H1 (cell line): ENCODE measurements around the gene XK. TPM values are rescaled to one million over a fixed set of nuclear protein-coding genes. Genes with fewer than 3 reads are reported as not detected.

Experiments used
- CTCF ChIA-PET: fragments of 300-600 bp; sonication (Branson Sonifier 250); formaldehyde crosslinking; loops from one replicate; lab custom pipeline; 2021; ENCODE audit not compliant: partially characterized antibody; lab: Charles Lee
- POLR2A ChIA-PET: fragments of 300-600 bp; sonication (Branson Sonifier 250); formaldehyde crosslinking; loops from one replicate; lab custom pipeline; 2021; ENCODE audit warnings: inconsistent platforms; ENCODE audit not compliant: partially characterized antibody; lab: Charles Lee
- DNase-seq, 2 experiments: peaks; one replicate each; pipeline versions ENCODE4 v3.0.0 to v3.0.0-alpha.2; 2010 to 2022; ENCODE audit warnings: low spot score in 2 of 2, low read depth in 1 of 2, mixed read lengths in 1 of 2
- FAIRE-seq: peaks from 2 replicates; lab custom pipeline; 2011; peaks lifted over from hg19 to GRCh38; lab: Jason Lieb, UNC
- H2AFZ ChIP-seq: 2 replicates; pipeline ENCODE4 v1.8.1; 2012; ENCODE audit warnings: low read length, inconsistent platforms
- H2AK5ac ChIP-seq: 2 replicates; pipeline ENCODE4 v1.6.1; 2013; ENCODE audit warnings: low read depth, low read length
- H2BK120ac ChIP-seq: replicated peaks from 2 replicates; pipeline ENCODE3; 2013; ENCODE audit warnings: low read depth, low read length, inconsistent platforms
- H2BK12ac ChIP-seq: 2 replicates; pipeline ENCODE4 v1.6.1; 2013; ENCODE audit warnings: low read depth, low read length
- H2BK15ac ChIP-seq: 2 replicates; pipeline ENCODE4 v1.6.1; 2013; ENCODE audit warnings: low read length
- H2BK20ac ChIP-seq: 2 replicates; pipeline ENCODE4 v1.6.1; 2013; ENCODE audit warnings: low read length
- H2BK5ac ChIP-seq: 2 replicates; pipeline ENCODE4 v1.6.1; 2013; ENCODE audit warnings: low read depth, low read length
- H3K14ac ChIP-seq: 2 replicates; pipeline ENCODE4 v1.6.1; 2013; ENCODE audit warnings: inconsistent platforms; ENCODE audit not compliant: insufficient read length
- H3K18ac ChIP-seq: 2 replicates; pipeline ENCODE4 v1.6.1; 2013; ENCODE audit warnings: low read length; ENCODE audit errors: extremely low read depth
- H3K23ac ChIP-seq: 2 replicates; pipeline ENCODE4 v1.6.1; 2013; ENCODE audit warnings: inconsistent platforms; ENCODE audit not compliant: insufficient read length
- H3K23me2 ChIP-seq: 2 replicates; pipeline ENCODE4 v1.6.1; 2013; ENCODE audit warnings: low read depth, low read length
- H3K27ac ChIP-seq: 2 replicates; pipeline ENCODE4 v1.6.1; 2011; ENCODE audit warnings: low read depth, low read length, inconsistent platforms
- H3K27me3 ChIP-seq, 4 experiments: replicated peaks in 1 of 4; 1 replicate in 1 of 4; 2 replicates in 3 of 4; pipeline versions ENCODE4 v1.6.1 to v1.8.1; 2011 to 2013; ENCODE audit warnings: low read length in 3 of 4, mild to moderate bottlenecking in 3 of 4, inconsistent platforms in 2 of 4, mixed read lengths in 2 of 4, moderate library complexity in 1 of 4; ENCODE audit not compliant: control insufficient read depth in 3 of 4, insufficient read depth in 3 of 4; ENCODE audit errors: extremely low read depth in 1 of 4
- H3K36me3 ChIP-seq, 4 experiments: 2 replicates each; pipeline versions ENCODE4 v1.6.1 to v1.8.1; 2011 to 2013; ENCODE audit warnings: mild to moderate bottlenecking in 4 of 4, low read length in 3 of 4, moderate library complexity in 2 of 4, control low read depth in 1 of 4, inconsistent platforms in 1 of 4; ENCODE audit not compliant: insufficient read depth in 4 of 4, control insufficient read depth in 2 of 4
- H3K4ac ChIP-seq: replicated peaks from 2 replicates; pipeline ENCODE3; 2013; ENCODE audit warnings: low read length, low read depth, mixed read lengths, inconsistent platforms; ENCODE audit not compliant: insufficient read length
- H3K4me1 ChIP-seq, 4 experiments: replicated peaks in 1 of 4; 1 replicate in 1 of 4; 2 replicates in 3 of 4; pipeline versions ENCODE4 v1.6.1 to v1.8.1; 2011 to 2013; ENCODE audit warnings: low read length in 3 of 4, inconsistent platforms in 2 of 4, mixed read lengths in 1 of 4; ENCODE audit not compliant: insufficient read depth in 4 of 4, control insufficient read depth in 3 of 4
- H3K4me2 ChIP-seq, 2 experiments: 2 replicates each; pipeline versions ENCODE4 v1.6.1 to v1.8.1; 2011 to 2013; ENCODE audit warnings: low read depth in 2 of 2, low read length in 2 of 2, control low read depth in 1 of 2, inconsistent platforms in 1 of 2, mild to moderate bottlenecking in 1 of 2; ENCODE audit not compliant: insufficient read depth in 1 of 2
- H3K4me3 ChIP-seq, 4 experiments: fragments of 200-600, 300-600 bp in 1 of 4; sonication (generic), shearing (Covaris generic), sonication (Bioruptor Twin) in 1 of 4; 2 replicates each; pipeline versions ENCODE4 v1.5.1 to v1.8.1; 2011 to 2016; ENCODE audit warnings: low read length in 4 of 4, low read depth in 3 of 4, control low read depth in 2 of 4, inconsistent platforms in 2 of 4, mild to moderate bottlenecking in 2 of 4, mixed read lengths in 1 of 4, moderate library complexity in 1 of 4; ENCODE audit not compliant: insufficient read depth in 2 of 4; ENCODE audit errors: extremely low read depth in 1 of 4
- H3K56ac ChIP-seq: replicated peaks from 2 replicates; pipeline ENCODE3; 2013; ENCODE audit warnings: low read depth, mild to moderate bottlenecking, mixed read lengths, low read length, inconsistent platforms; ENCODE audit not compliant: insufficient read length
- H3K79me1 ChIP-seq: 2 replicates; pipeline ENCODE4 v1.6.1; 2013; ENCODE audit warnings: low read depth, low read length, control low read depth
- H3K79me2 ChIP-seq, 2 experiments: 2 replicates each; pipeline versions ENCODE4 v1.6.1 to v1.8.1; 2012 to 2013; ENCODE audit warnings: low read length in 2 of 2, mild to moderate bottlenecking in 2 of 2, inconsistent platforms in 1 of 2; ENCODE audit not compliant: insufficient read depth in 2 of 2, control insufficient read depth in 1 of 2
- H3K9ac ChIP-seq, 4 experiments: replicated peaks in 1 of 4; 1 replicate in 1 of 4; 2 replicates in 3 of 4; pipeline versions ENCODE4 v1.6.1 to v1.8.1; 2011 to 2013; ENCODE audit warnings: low read depth in 3 of 4, low read length in 3 of 4, control low read depth in 2 of 4, mild to moderate bottlenecking in 2 of 4, moderate library complexity in 2 of 4, inconsistent platforms in 1 of 4; ENCODE audit errors: extremely low read depth in 1 of 4
- H3K9me3 ChIP-seq, 2 experiments: 2 replicates each; pipeline versions ENCODE4 v1.6.1 to v1.8.1; 2012 to 2013; ENCODE audit warnings: mild to moderate bottlenecking in 2 of 2, moderate library complexity in 2 of 2, control low read depth in 1 of 2, inconsistent platforms in 1 of 2, low read depth in 1 of 2, low read length in 1 of 2, mixed read lengths in 1 of 2; ENCODE audit not compliant: insufficient read depth in 2 of 2
- H4K20me1 ChIP-seq, 2 experiments: replicated peaks in 1 of 2; 2 replicates each; pipeline versions ENCODE3 to v1.8.1; 2011 to 2013; ENCODE audit warnings: inconsistent platforms in 2 of 2, low read length in 2 of 2, mild to moderate bottlenecking in 1 of 2; ENCODE audit not compliant: insufficient read depth in 2 of 2, control insufficient read depth in 1 of 2
- H4K5ac ChIP-seq: 2 replicates; pipeline ENCODE4 v1.6.1; 2013; ENCODE audit warnings: low read length, low read depth, mixed read lengths, inconsistent platforms; ENCODE audit not compliant: insufficient read length
- H4K8ac ChIP-seq: 2 replicates; pipeline ENCODE4 v1.8.0; 2013; ENCODE audit warnings: mild to moderate bottlenecking, moderate library complexity, low read length, inconsistent platforms; ENCODE audit not compliant: insufficient read depth; ENCODE audit errors: extremely low read depth
- H4K91ac ChIP-seq: replicated peaks from 2 replicates; pipeline ENCODE3; 2013; ENCODE audit warnings: low read length, mixed read lengths, inconsistent platforms; ENCODE audit not compliant: insufficient read length
- BACH1 ChIP-seq: IDR thresholded peaks from 2 replicates; pipeline ENCODE4 v1.6.1; 2012; ENCODE audit warnings: low read length, improper control_type of control experiment
- CBX8 ChIP-seq: fragments of 300-800, 300-1000 bp; sonication (generic); IDR thresholded peaks from 2 replicates; pipeline ENCODE4 v1.7.1; 2016; ENCODE audit warnings: low read depth, low read length, borderline replicate concordance
- KDM1A ChIP-seq: fragments of 200-600, 300-600 bp; sonication (generic); IDR thresholded peaks from 2 replicates; pipeline ENCODE4 v1.7.1; 2016; ENCODE audit warnings: mild to moderate bottlenecking, low read length, borderline replicate concordance
- POLR2A ChIP-seq, 2 experiments: IDR thresholded peaks; 1 replicate in 1 of 2; 2 replicates in 1 of 2; pipeline ENCODE4 v1.6.1; 2011; ENCODE audit warnings: low read depth in 2 of 2, low read length in 2 of 2, mild to moderate bottlenecking in 2 of 2; ENCODE audit errors: control extremely low read depth in 1 of 2
- RXRA ChIP-seq: IDR thresholded peaks from 2 replicates; pipeline ENCODE4 v1.6.1; 2011; ENCODE audit warnings: low read depth, mild to moderate bottlenecking, low read length, moderate library complexity; ENCODE audit not compliant: insufficient read depth
- SRF ChIP-seq: IDR thresholded peaks from 2 replicates; pipeline ENCODE4 v1.6.1; 2011; ENCODE audit warnings: mild to moderate bottlenecking, low read depth, low read length, moderate library complexity
- USF2 ChIP-seq: IDR thresholded peaks from 2 replicates; pipeline ENCODE4 v1.6.1; 2011; ENCODE audit warnings: low read length, improper control_type of control experiment
- WGBS, 2 experiments: shearing (Covaris generic) in 1 of 2; methylation state at CpG; one replicate each; pipeline versions ENCODE4 v1.1.6 to v1.1.7; 2013 to 2015; ENCODE audit warnings: low lambda C conversion rate in 2 of 2, mixed read lengths in 2 of 2, inconsistent platforms in 1 of 2, low coverage in 1 of 2, missing lambda C conversion rate in 1 of 2; ENCODE audit not compliant: insufficient replicate concordance in 2 of 2, insufficient coverage in 1 of 2, insufficient read length in 1 of 2; ENCODE audit errors: extremely low coverage in 1 of 2, missing lambda C conversion rate in 1 of 2; 5-methylcytosine and 5-hydroxymethylcytosine counted together
- polyA plus RNA-seq, 7 experiments: library from polyadenylated mRNA; depleted of rRNA in 3 of 7; stranded (reverse) in 5 of 7; unstranded in 2 of 7; fragments of >200 nt in 5 of 7; fragments of 200-250 nt in 2 of 7; gene quantifications; 1 replicate in 5 of 7; 2 replicates in 1 of 7; 4 replicates in 1 of 7; pipeline versions ENCODE4 v1.2.1 to v1.2.3, GENCODE V29; 2011 to 2013; ENCODE audit warnings: missing spikeins in 2 of 7, mixed read lengths in 2 of 7
- total RNA-seq: library from RNA; stranded (reverse); fragmentation: NEBNext Ultra II Directional; extraction: Animal tissue kit (Norgen Biotek cat#: 25700); gene quantifications from 2 replicates; pipeline ENCODE4 v1.2.1, GENCODE V29; 2021

Gene XK
- total and polyA plus RNA-seq, 2 of the 8 experiments (the other 6 are each of a cell fraction or from before 2014, with no cell fraction given) = 0.76 to 0.84 TPM

DNA sequence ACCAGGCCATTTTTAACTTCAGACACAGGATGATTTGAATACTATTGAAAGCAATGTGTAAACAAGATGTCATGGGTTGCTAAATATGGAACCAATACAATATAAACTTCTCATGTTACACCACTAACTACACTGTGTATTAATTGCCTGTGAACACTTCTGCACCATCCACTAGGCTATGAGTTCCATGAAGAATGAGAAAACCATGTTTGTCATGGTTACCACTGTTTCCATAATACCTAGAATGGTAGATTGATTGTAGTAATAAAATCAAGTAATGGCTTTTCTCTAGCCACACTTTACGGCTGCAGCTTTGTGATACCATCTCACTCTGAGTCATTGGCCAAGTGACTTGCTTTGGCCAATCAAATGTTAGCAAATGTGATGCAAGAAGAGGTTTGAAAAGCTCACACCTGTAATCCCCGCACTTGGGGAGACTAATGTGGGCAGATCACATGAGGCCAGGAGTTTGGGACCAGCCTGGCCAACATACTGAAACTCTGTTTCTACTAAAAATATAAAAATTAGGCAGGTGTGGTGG lies 74.4 kb downstream of the XK start:
- ChIA-PET POLR2A (no interaction called here), CTCF (interaction anchor here (1.3 to 2.8 kb wide), 2 partner anchors 15 to 65 kb away, joined by 5 to 13 read pairs; no protein-coding TSS in a partner anchor)
- Histone ChIP-seq H3K36me3 (no peaks in the 10 kb centered on the region), H3K23me2 (no peaks in the 10 kb centered on the region), H3K9ac (no peak overlapping the region), H3K4me3 (no peak overlapping the region), H2BK12ac (no peak overlapping the region), H4K91ac (no peak overlapping the region), H3K56ac (no peak overlapping the region), H3K14ac (no peak overlapping the region), H2BK5ac (no peak overlapping the region), H2BK15ac (no peak overlapping the region), H4K5ac (no peak overlapping the region), H3K79me1 (no peaks in the 10 kb centered on the region), H2BK120ac (no peak overlapping the region), H3K4ac (no peak overlapping the region), H3K4me1 (no peaks in the 10 kb centered on the region), H3K27ac (no peak overlapping the region), H2BK20ac (no peak overlapping the region), H2AK5ac (no peak overlapping the region), H3K23ac (no peak overlapping the region), H4K8ac (no peak overlapping the region), H3K9me3 (no peaks in the 10 kb centered on the region), H2AFZ (no peak overlapping the region), H3K27me3 (no peaks in the 10 kb centered on the region), H3K79me2 (no peaks in the 10 kb centered on the region), H3K18ac (no peak overlapping the region), H4K20me1 (no peaks in the 10 kb centered on the region), H3K4me2 (no peak overlapping the region)
- no peak for DNase-seq
- TF ChIP-seq RXRA (no peak), POLR2A (IDR thresholded peaks at IDR 0.05; ENCODE audit: control extremely low read depth in 1 of 2, low read depth in 2 of 2, low read length in 2 of 2) (no peak), SRF (no peak), CBX8 (no peak), USF2 (no peak), KDM1A (no peak), BACH1 (no peak)
- 95% methylated on average over 2 of the region's 2 CpGs; no CpG with 5 or more reads in 1 of the 2 experiments for WGBS, 2 experiments
- FAIRE-seq = no peak
